Left ventricle myocardium inferior (tissue), 1 donor: ENCODE data around the gene ANKRD66. TPM values are rescaled to one million over a fixed set of nuclear protein-coding genes. Genes with fewer than 3 reads are reported as not detected.

ENCODE experiments used
- DNase-seq: peaks from one replicate; pipeline ENCODE4 v3.0.0-alpha.2; 2020
- H3K27ac ChIP-seq: fragments of 200-600 bp; replicated peaks from 2 replicates; pipeline ENCODE4 v1.8.0; 2021
- H3K27me3 ChIP-seq: fragments of 200-600 bp; 2 replicates; pipeline ENCODE4 v1.8.0; 2021; ENCODE audit warnings: low read depth
- H3K36me3 ChIP-seq: fragments of 200-600 bp; 2 replicates; pipeline ENCODE4 v1.8.0; 2021
- H3K4me1 ChIP-seq: fragments of 200-600 bp; 2 replicates; pipeline ENCODE4 v1.8.0; 2021
- H3K4me3 ChIP-seq: fragments of 200-600 bp; 2 replicates; pipeline ENCODE4 v1.8.0; 2021; ENCODE audit warnings: mild to moderate bottlenecking, moderate library complexity
- H3K9me3 ChIP-seq: fragments of 200-600 bp; replicated peaks from 2 replicates; pipeline ENCODE4 v1.8.0; 2021
- intact Hi-C: fragments of 100-400 bp; cut with micrococcal nuclease; formaldehyde crosslinking; loops from one replicate; pipeline ENCODE4 v1.11.0; 2022
- total RNA-seq: library from RNA; stranded (reverse); fragmentation: NEBNext Ultra II Directional; extraction: Animal tissue kit (Norgen Biotek cat#: 25700); gene quantifications from one replicate; pipeline ENCODE4 v1.2.1, GENCODE V29; 2021
- TF ChIP-seq, protein P1 (sequence below): fragments of 200-600 bp; IDR thresholded peaks from 2 replicates; pipeline ENCODE4 v1.8.0; 2021; ENCODE audit warnings: antibody characterized with exemption, mild to moderate bottlenecking, borderline replicate concordance
- donor health status: DM: no; HTN: yes; CAD: no; lungs with severe emphysema.

Gene ANKRD66
- total RNA-seq, 1 donor from 2014 or later = not detected

DNA sequence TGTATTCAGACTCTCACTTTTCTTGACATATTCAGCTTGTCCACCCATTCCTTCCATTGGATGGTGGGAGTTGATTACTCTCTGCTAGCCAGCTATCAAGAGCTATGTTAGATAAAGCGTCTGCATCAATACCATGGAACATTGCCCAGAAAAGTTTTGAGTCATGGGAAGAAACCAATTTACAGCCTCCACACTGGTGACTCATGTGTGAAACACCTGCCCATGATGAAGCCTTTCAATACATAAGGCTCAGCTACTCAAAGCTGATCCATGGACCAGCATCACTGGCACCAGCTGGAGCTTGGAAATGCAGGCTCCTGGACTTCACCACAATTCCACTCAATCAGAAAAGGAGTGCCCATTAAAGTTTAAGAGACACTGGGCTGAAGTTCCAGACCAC, 27.6 kb upstream of the ANKRD66 start:
- TF ChIP-seq, protein P1, sequence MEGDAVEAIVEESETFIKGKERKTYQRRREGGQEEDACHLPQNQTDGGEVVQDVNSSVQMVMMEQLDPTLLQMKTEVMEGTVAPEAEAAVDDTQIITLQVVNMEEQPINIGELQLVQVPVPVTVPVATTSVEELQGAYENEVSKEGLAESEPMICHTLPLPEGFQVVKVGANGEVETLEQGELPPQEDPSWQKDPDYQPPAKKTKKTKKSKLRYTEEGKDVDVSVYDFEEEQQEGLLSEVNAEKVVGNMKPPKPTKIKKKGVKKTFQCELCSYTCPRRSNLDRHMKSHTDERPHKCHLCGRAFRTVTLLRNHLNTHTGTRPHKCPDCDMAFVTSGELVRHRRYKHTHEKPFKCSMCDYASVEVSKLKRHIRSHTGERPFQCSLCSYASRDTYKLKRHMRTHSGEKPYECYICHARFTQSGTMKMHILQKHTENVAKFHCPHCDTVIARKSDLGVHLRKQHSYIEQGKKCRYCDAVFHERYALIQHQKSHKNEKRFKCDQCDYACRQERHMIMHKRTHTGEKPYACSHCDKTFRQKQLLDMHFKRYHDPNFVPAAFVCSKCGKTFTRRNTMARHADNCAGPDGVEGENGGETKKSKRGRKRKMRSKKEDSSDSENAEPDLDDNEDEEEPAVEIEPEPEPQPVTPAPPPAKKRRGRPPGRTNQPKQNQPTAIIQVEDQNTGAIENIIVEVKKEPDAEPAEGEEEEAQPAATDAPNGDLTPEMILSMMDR = no peak

DNA sequence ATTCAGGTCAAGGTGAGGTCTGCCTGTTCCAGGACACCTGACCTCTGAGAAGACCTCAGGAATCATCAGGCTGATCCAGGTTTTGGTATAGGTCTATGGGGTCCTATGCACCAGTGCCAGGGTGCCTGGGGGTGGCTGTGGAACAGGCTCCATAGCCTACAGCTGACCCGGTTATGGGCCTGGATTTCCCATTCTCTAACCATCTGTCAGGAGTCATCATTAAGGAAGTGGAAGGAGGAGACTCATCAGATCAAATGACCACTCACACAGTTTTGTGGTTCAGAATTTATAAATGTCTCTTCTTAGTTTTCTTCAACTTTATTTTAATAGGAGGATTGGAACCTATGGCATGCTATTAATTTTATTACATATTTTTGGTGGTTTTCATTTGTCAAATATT, 26.3 kb upstream of the ANKRD66 start:
- TF ChIP-seq, protein P1 = no peak
- DNase-seq = no peak
- Histone ChIP-seq H3K9me3 (no peaks in the 10 kb centered on the region), H3K27me3 (peaks cover 36% of the 10 kb centered on the region), H3K36me3 (no peaks in the 10 kb centered on the region), H3K4me1 (no peaks in the 10 kb centered on the region), H3K4me3 (no peak overlapping the region), H3K27ac (no peak overlapping the region)
- intact Hi-C loops = no loop called here

More for the DNA sequence above, 27.6 kb upstream of the ANKRD66 start:
- intact Hi-C loops = no loop called here
- Histone ChIP-seq H3K27me3 (peaks cover 23% of the 10 kb centered on the region), H3K36me3 (no peaks in the 10 kb centered on the region), H3K9me3 (no peaks in the 10 kb centered on the region), H3K27ac (no peak overlapping the region), H3K4me3 (no peak overlapping the region), H3K4me1 (no peaks in the 10 kb centered on the region)
- DNase-seq = no peak

DNA sequence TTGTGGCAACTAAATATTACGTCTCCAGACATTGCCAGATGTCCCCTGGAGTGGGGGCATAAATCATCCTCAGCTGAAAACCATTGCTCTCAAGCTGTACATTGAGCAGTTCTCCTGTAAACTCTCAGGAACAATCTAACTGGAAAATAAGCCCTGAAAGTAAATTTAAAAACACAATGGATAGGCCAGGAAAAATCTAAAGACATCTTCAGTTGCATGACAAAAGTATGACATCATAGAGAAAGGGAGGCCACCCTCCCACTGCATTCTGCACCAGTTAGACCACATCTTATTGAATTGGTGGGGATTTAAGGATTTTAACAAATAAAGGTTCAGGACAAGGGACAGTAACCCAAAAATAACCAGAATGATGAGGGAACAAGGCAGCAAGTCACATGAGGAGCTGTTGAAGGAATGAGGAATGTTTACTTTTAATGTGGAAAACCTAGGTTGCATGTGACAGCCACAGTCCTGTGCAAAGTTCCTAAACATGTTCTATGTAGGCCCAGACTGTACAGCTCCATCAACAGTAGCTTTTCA, 16.9 kb upstream of the ANKRD66 start:
- no peaks in the 10 kb centered on the region for H3K36me3 ChIP-seq
- no peak for DNase-seq
- peaks cover 5% of the 10 kb centered on the region for H3K4me1 ChIP-seq
- H3K27me3 ChIP-seq = peaks cover 29% of the 10 kb centered on the region
- H3K27ac ChIP-seq = no peak overlapping the region
- no peaks in the 10 kb centered on the region for H3K9me3 ChIP-seq
- no peak overlapping the region for H3K4me3 ChIP-seq
- TF ChIP-seq, protein P1 = no peak
- intact Hi-C loops = no loop called here

DNA sequence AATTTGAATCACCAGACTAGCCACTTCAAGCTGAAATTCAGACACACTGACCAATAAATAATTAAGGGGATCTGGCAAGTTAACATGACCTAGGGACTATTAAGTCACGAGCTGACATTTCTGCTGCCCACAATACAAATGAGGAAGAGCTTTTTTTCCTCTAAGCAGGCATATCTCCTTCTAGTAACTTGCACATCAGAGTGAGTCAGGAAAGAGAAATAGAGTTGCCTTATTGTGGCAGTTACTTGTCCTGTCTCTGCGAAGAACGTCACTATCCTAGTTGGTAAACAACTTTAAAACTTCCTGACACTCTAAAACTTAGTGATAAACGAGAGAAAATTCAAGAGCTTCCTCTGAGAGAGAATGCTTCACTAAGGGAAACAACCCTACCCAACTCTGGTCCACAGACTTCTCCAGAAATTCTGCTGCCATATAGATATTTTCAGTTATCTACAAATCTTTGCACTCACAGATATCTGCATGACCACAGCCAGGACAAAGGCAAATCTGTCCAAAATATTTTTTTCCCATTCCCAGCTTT, 15.7 kb upstream of the ANKRD66 start:
- no peak overlapping the region for H3K4me3 ChIP-seq
- no peaks in the 10 kb centered on the region for H3K9me3 ChIP-seq
- H3K36me3 ChIP-seq = no peaks in the 10 kb centered on the region
- H3K27me3 ChIP-seq = peaks cover 34% of the 10 kb centered on the region
- TF ChIP-seq, protein P1 = no peak
- H3K4me1 ChIP-seq = peaks cover 14% of the 10 kb centered on the region
- no peak overlapping the region for H3K27ac ChIP-seq
- no peak for DNase-seq
- intact Hi-C loops = no loop called here

DNA sequence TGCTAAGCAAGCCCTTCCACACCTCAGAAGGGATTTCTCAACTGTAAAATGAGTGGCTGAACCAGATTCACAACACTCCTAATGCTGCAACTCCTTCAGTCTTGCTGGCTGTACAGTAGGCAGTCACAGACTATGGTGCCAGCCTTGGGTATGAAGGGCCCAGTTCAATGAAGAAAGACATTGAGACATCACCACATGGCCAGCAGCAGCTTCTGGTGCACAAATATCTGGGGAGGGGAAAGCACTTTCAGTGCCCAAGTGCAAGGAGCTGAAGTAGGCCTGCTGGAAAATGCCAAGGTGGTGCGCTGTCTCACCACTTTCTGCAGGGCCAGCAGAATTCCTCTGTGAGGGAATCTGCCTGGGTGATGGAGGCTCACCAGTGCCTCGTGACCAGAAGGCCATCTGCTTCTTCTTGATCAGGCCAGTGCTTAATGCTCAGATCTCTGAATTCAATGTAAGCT, 13.4 kb upstream of the ANKRD66 start:
- H3K27ac ChIP-seq = no peak overlapping the region
- peaks cover 14% of the 10 kb centered on the region for H3K4me1 ChIP-seq
- H3K9me3 ChIP-seq = no peaks in the 10 kb centered on the region
- no peaks in the 10 kb centered on the region for H3K36me3 ChIP-seq
- H3K27me3 ChIP-seq = peaks cover 41% of the 10 kb centered on the region
- no peak overlapping the region for H3K4me3 ChIP-seq
- TF ChIP-seq, protein P1 = no peak
- intact Hi-C loops = no loop called here
- DNase-seq = no peak
